ENCODE measurements around the gene HSD17B3.

DNA sequence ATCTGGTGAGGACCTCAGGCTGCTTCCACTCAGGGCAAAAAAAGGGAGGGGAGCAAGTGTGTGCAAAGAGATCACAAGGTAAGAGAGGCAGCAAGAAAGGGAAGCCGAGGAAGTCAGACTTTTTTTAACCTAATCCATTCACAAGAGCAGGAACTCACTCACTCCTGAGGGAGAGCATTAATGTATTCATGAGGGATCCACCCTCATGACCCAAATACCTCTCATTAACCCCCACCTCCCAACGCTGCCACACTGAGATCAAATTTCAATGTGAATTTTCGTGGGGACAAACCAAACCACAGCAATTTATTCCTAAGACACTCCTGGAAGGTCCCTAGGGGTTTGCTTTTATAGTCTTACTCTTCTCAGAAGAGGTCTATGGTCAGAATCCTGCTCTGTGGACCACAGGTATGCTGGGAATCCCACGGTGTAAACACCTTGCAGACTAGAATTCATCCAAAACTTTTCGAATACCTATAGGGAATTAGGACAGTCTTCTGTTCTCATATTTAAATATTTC, 108.7 kb downstream of the HSD17B3 start:
- TF ChIP-seq EZH2 (IDR thresholded peaks at IDR 0.05; ENCODE audit: low read depth, unreplicated experiment), result no peak
- no peak for TF ChIP-seq ZNF331 (CRISPR knock-in tag; IDR thresholded peaks at IDR 0.05; ENCODE audit: low read depth)
- TF ChIP-seq, protein P1, sequence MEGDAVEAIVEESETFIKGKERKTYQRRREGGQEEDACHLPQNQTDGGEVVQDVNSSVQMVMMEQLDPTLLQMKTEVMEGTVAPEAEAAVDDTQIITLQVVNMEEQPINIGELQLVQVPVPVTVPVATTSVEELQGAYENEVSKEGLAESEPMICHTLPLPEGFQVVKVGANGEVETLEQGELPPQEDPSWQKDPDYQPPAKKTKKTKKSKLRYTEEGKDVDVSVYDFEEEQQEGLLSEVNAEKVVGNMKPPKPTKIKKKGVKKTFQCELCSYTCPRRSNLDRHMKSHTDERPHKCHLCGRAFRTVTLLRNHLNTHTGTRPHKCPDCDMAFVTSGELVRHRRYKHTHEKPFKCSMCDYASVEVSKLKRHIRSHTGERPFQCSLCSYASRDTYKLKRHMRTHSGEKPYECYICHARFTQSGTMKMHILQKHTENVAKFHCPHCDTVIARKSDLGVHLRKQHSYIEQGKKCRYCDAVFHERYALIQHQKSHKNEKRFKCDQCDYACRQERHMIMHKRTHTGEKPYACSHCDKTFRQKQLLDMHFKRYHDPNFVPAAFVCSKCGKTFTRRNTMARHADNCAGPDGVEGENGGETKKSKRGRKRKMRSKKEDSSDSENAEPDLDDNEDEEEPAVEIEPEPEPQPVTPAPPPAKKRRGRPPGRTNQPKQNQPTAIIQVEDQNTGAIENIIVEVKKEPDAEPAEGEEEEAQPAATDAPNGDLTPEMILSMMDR (conservative IDR thresholded peaks at IDR 0.05; ENCODE audit: low read depth in 2 of 2), result no peak
- TF ChIP-seq POLR2AphosphoS5 (IDR thresholded peaks at IDR 0.05; ENCODE audit: low read depth), result no peak
- TF ChIP-seq, protein P2, sequence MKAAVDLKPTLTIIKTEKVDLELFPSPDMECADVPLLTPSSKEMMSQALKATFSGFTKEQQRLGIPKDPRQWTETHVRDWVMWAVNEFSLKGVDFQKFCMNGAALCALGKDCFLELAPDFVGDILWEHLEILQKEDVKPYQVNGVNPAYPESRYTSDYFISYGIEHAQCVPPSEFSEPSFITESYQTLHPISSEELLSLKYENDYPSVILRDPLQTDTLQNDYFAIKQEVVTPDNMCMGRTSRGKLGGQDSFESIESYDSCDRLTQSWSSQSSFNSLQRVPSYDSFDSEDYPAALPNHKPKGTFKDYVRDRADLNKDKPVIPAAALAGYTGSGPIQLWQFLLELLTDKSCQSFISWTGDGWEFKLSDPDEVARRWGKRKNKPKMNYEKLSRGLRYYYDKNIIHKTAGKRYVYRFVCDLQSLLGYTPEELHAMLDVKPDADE (IDR thresholded peaks at IDR 0.05), result no peak
- TF ChIP-seq EZH2phosphoT487 (IDR thresholded peaks at IDR 0.05; ENCODE audit: unreplicated experiment), result no peak
- TF ChIP-seq NANOG (IDR thresholded peaks at IDR 0.05; ENCODE audit: borderline replicate concordance), result no peak
- TF ChIP-seq, protein P3, sequence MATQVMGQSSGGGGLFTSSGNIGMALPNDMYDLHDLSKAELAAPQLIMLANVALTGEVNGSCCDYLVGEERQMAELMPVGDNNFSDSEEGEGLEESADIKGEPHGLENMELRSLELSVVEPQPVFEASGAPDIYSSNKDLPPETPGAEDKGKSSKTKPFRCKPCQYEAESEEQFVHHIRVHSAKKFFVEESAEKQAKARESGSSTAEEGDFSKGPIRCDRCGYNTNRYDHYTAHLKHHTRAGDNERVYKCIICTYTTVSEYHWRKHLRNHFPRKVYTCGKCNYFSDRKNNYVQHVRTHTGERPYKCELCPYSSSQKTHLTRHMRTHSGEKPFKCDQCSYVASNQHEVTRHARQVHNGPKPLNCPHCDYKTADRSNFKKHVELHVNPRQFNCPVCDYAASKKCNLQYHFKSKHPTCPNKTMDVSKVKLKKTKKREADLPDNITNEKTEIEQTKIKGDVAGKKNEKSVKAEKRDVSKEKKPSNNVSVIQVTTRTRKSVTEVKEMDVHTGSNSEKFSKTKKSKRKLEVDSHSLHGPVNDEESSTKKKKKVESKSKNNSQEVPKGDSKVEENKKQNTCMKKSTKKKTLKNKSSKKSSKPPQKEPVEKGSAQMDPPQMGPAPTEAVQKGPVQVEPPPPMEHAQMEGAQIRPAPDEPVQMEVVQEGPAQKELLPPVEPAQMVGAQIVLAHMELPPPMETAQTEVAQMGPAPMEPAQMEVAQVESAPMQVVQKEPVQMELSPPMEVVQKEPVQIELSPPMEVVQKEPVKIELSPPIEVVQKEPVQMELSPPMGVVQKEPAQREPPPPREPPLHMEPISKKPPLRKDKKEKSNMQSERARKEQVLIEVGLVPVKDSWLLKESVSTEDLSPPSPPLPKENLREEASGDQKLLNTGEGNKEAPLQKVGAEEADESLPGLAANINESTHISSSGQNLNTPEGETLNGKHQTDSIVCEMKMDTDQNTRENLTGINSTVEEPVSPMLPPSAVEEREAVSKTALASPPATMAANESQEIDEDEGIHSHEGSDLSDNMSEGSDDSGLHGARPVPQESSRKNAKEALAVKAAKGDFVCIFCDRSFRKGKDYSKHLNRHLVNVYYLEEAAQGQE (IDR thresholded peaks at IDR 0.05; ENCODE audit: unreplicated experiment), result no peak
- no peak for TF ChIP-seq CREB1 (CRISPR knock-in tag; IDR thresholded peaks at IDR 0.05; ENCODE audit: low read depth)
- TF ChIP-seq JUNB (IDR thresholded peaks at IDR 0.05; ENCODE audit: unreplicated experiment), result no peak
- TF ChIP-seq STAT1 (IDR thresholded peaks at IDR 0.05; ENCODE audit: unreplicated experiment), result no peak
- TF ChIP-seq, protein P4, sequence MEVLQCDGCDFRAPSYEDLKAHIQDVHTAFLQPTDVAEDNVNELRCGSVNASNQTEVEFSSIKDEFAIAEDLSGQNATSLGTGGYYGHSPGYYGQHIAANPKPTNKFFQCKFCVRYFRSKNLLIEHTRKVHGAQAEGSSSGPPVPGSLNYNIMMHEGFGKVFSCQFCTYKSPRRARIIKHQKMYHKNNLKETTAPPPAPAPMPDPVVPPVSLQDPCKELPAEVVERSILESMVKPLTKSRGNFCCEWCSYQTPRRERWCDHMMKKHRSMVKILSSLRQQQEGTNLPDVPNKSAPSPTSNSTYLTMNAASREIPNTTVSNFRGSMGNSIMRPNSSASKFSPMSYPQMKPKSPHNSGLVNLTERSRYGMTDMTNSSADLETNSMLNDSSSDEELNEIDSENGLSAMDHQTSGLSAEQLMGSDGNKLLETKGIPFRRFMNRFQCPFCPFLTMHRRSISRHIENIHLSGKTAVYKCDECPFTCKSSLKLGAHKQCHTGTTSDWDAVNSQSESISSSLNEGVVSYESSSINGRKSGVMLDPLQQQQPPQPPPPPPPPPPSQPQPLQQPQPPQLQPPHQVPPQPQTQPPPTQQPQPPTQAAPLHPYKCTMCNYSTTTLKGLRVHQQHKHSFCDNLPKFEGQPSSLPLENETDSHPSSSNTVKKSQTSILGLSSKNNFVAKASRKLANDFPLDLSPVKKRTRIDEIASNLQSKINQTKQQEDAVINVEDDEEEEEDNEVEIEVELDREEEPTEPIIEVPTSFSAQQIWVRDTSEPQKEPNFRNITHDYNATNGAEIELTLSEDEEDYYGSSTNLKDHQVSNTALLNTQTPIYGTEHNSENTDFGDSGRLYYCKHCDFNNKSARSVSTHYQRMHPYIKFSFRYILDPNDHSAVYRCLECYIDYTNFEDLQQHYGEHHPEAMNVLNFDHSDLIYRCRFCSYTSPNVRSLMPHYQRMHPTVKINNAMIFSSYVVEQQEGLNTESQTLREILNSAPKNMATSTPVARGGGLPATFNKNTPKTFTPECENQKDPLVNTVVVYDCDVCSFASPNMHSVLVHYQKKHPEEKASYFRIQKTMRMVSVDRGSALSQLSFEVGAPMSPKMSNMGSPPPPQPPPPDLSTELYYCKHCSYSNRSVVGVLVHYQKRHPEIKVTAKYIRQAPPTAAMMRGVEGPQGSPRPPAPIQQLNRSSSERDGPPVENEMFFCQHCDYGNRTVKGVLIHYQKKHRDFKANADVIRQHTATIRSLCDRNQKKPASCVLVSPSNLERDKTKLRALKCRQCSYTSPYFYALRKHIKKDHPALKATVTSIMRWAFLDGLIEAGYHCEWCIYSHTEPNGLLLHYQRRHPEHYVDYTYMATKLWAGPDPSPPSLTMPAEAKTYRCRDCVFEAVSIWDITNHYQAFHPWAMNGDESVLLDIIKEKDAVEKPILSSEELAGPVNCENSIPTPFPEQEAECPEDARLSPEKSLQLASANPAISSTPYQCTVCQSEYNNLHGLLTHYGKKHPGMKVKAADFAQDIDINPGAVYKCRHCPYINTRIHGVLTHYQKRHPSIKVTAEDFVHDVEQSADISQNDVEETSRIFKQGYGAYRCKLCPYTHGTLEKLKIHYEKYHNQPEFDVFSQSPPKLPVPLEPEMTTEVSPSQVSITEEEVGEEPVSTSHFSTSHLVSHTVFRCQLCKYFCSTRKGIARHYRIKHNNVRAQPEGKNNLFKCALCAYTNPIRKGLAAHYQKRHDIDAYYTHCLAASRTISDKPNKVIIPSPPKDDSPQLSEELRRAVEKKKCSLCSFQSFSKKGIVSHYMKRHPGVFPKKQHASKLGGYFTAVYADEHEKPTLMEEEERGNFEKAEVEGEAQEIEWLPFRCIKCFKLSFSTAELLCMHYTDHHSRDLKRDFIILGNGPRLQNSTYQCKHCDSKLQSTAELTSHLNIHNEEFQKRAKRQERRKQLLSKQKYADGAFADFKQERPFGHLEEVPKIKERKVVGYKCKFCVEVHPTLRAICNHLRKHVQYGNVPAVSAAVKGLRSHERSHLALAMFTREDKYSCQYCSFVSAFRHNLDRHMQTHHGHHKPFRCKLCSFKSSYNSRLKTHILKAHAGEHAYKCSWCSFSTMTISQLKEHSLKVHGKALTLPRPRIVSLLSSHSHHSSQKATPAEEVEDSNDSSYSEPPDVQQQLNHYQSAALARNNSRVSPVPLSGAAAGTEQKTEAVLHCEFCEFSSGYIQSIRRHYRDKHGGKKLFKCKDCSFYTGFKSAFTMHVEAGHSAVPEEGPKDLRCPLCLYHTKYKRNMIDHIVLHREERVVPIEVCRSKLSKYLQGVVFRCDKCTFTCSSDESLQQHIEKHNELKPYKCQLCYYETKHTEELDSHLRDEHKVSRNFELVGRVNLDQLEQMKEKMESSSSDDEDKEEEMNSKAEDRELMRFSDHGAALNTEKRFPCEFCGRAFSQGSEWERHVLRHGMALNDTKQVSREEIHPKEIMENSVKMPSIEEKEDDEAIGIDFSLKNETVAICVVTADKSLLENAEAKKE (CRISPR knock-in tag; IDR thresholded peaks at IDR 0.05), result no peak
- TF ChIP-seq ZNF114 (CRISPR knock-in tag; IDR thresholded peaks at IDR 0.05), result no peak

All from GM23338 (cell line).